RWPE1 (cell line): ENCODE results near the gene EMSY.

Experiments
- CTCF ChIA-PET: fragments of 350-600 bp; sonication (Branson Sonifier 250); formaldehyde crosslinking; extraction: SDS; loops from one replicate; lab custom pipeline; 2021; lab: Yijun Ruan, JAX
- POLR2A ChIA-PET: fragments of 400-600 bp; formaldehyde crosslinking; extraction: SDS; loops from one replicate; lab custom pipeline; 2020; ENCODE audit warnings: antibody characterized with exemption; ENCODE audit not compliant: low non-redundant PET; lab: Yijun Ruan, JAX
- DNase-seq: peaks from one replicate; pipeline ENCODE4 v3.0.0; 2012; ENCODE audit warnings: low spot score
- H3K27ac ChIP-seq: fragments of 450-650 bp; 2 replicates; pipeline ENCODE4 v1.5.1; 2017
- TF ChIP-seq, protein P1 (sequence below): fragments of 450-650 bp; conservative IDR thresholded peaks from 2 replicates; pipeline ENCODE4 v1.5.1; 2017; ENCODE audit warnings: low read depth, mild to moderate bottlenecking

Gene EMSY

DNA sequence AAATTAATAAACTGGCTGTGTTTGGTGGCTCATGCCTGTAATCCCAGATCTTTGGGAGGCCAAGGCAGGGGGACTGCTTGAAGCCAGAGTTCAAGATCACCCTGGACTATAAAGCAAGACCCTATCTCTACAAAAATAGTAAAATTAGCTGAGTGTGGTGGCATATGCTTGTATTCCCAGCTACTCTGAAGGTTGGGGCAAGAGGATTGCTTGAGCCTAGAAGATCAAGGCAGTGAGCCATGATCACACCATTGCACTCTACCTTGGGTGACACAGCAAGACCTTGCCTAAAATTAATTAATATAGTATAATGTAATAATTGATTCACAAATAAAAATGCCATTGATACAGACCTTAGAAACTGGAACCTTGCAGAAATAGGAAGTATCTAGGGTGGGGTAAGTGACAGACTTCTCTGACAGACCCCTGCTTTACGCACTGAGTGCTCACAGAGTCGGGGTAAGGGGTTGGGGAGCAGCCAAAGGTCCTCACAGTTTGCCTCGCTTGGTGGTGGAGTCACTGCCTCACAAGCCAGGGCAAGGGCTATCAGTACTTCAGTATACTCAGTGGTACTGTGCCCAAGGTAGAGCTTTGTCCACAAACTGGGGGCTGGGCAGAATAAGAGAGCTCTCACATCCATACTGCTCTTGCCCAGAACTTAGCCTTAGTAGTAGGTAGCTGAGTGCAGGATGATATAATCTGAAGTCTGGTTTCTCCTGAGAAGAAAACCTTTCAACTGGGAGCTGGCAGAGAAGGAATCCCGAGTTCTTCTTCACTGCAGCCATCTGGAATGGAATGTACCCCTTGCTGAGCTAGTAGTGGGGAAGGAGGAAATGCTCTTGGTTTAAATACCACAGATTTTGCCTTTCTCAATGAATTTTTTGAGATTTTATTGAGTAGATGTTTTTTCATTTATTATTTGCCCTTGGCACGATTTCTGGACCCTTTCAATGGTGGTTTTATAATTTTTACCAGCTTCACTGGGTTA lies 65.5 kb downstream of the EMSY start:
- TF ChIP-seq, protein P1, sequence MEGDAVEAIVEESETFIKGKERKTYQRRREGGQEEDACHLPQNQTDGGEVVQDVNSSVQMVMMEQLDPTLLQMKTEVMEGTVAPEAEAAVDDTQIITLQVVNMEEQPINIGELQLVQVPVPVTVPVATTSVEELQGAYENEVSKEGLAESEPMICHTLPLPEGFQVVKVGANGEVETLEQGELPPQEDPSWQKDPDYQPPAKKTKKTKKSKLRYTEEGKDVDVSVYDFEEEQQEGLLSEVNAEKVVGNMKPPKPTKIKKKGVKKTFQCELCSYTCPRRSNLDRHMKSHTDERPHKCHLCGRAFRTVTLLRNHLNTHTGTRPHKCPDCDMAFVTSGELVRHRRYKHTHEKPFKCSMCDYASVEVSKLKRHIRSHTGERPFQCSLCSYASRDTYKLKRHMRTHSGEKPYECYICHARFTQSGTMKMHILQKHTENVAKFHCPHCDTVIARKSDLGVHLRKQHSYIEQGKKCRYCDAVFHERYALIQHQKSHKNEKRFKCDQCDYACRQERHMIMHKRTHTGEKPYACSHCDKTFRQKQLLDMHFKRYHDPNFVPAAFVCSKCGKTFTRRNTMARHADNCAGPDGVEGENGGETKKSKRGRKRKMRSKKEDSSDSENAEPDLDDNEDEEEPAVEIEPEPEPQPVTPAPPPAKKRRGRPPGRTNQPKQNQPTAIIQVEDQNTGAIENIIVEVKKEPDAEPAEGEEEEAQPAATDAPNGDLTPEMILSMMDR, result no peak
- no peak overlapping the region for H3K27ac ChIP-seq
- ChIA-PET POLR2A (no interaction called here), CTCF (interaction anchor here (0.6 kb wide), 1 partner anchor 52 kb away, joined by 3 read pairs; no protein-coding TSS in a partner anchor)
- no peak for DNase-seq

DNA sequence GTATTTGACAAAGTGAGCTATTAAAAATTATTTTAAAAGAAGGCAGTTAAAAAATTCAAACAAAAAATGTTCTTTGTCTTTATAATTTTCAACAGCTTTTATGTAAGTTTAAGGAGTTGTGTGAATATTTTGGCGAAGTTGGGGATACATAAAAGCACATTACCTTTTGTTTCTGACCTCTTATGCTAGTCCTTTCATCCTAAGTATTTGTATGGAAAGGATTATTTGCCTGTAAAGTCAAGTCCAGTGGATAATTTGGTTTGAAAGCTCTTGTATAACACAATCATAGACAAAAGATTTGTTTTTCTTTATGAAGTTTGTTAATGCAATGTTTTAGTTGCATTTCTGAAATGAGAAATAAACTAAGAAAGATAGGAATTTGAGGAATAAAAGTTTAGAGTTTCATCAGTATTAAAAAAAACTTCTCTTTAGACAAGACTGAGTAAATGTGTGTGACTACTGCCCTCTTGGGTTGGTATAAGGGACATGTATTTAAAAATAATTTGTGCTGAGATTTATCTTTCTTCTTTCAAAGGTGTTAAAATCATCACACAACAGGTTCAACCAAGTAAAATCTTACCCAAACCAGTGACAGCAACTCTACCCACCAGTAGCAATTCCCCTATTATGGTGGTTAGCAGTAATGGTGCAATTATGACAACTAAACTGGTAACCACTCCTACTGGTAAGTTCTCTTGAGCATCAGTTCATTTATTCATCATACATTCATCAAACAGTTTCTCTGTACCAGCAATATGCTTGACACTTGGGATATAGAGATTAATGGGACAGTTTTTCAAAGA lies 68.2 kb downstream of the EMSY start:
- H3K27ac ChIP-seq, result no peak overlapping the region
- no peak for DNase-seq
- TF ChIP-seq, protein P1, result peak; percentile 25; the same call in 1 of the 2 replicates
- CTCF ChIA-PET, result interaction anchor here (0.5 to 1.2 kb wide), 6 partner anchors 12 to 598 kb away, joined by 3 to 5 read pairs (median 3); no protein-coding TSS in a partner anchor
- POLR2A ChIA-PET, result no interaction called here

DNA sequence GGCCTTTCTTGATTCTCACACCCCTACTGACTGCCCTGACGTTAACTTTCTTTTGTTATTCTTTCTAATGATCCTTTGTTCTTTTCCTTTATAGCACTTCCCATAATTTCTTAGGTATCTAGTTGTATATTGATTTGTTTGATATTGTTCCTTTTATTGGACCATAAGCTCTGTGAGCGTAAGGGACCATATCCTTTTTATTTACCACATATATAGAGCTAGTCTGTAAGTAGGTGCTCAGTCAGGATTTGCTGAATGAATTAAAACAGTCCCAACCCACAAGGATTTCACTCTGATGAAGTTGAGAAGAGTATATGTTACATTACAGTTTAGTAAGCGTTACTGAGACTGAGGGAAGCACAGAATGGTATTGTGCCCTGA lies 68.8 kb downstream of the EMSY start:
- DNase-seq, result no peak
- ChIA-PET CTCF (no interaction called here), POLR2A (no interaction called here)
- TF ChIP-seq, protein P1, result no peak
- no peak overlapping the region for H3K27ac ChIP-seq

DNA sequence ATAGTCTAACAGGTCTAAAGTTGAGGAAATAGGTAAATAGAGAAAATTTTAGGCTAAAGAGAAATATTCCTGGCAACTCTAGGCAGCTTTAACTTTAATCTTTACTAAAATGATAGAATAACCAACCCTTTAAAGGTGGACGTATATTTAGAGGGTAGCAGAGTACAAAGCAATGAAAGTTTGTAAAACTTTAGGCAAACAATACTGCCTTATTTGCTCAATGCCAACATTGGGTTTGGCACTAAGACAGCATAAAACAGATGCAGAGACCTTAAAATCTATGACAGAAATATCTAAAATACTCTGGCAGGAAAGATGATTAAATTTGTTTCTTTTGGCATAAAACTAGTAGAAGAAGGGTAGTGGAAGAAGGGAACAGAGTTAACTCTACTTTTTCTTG lies 70.7 kb downstream of the EMSY start:
- TF ChIP-seq, protein P1, result no peak
- H3K27ac ChIP-seq, result no peak overlapping the region
- ChIA-PET POLR2A (no interaction called here), CTCF (no interaction called here)
- no peak for DNase-seq

DNA sequence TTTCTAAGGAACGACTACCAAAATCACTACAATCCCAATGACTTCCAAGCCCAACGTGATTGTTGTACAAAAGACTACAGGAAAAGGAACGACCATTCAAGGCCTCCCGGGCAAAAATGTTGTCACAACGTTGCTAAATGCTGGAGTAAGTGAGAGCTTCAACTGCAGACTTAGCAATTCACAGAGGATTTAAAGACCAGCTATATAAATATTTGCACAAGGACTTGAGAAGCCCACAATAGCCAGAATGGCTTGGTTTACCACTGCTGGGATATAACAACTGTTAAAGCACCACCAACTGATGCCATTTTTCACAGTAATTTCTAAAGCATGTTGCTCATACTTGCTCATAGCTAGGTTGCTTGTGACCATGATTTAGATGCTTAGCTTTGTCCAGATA lies 78.3 kb downstream of the EMSY start:
- TF ChIP-seq, protein P1, result no peak
- ChIA-PET CTCF (no interaction called here), POLR2A (no interaction called here)
- no peak for DNase-seq
- H3K27ac ChIP-seq, result no peak overlapping the region

DNA sequence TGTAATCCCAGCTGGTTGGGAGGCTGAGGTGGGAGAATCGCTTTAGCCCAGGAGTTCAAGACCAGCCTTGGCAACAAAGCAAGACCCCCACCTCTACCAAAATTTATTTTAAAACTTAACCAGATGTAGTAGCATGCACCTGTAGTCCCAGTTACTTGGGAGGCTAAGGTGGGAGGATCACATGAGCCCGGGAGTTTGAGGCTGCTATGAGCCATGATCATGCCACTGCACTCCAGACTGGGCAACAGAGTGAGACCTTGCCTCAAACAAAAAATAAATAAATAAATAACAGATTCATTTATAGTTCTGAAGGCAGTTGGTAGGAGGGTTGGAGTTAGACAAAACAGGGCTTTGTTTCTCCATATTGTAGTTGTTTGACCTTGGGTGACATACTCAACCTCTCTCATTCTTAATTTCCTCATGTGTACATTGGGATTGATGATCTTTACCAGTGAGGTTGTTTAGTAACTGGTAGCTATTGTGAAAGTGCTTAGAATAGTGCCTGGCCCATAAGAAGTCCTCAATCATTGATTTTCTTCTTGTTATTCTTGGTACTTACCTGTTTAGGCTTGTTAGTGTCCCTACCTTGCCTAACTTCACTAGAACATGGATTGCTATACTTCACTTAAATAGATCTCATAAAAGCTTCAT lies 79.1 kb downstream of the EMSY start:
- ChIA-PET CTCF (no interaction called here), POLR2A (no interaction called here)
- TF ChIP-seq, protein P1, result no peak
- no peak overlapping the region for H3K27ac ChIP-seq
- no peak for DNase-seq
